CD14-positive monocyte (primary cell): Measurements from ENCODE around the gene PIK3AP1. TPM values are rescaled to one million over a fixed set of nuclear protein-coding genes. Genes with fewer than 3 reads are reported as not detected.

Source experiments
- DNase-seq, 3 donors: peaks; one replicate each; pipeline ENCODE4 v3.0.0-alpha.2; 2011 to 2022
- H2AFZ ChIP-seq: 2 replicates; pipeline ENCODE4 v1.6.0; 2012; ENCODE audit warnings: mild to moderate bottlenecking, low read depth, low read length, inconsistent platforms; ENCODE audit not compliant: insufficient read depth, poor library complexity, severe bottlenecking
- H3K27ac ChIP-seq, 2 donors: 1 replicate in 1 of 2; 2 replicates in 1 of 2; pipeline ENCODE4 v1.5.1; 2012 to 2013; ENCODE audit warnings: low read length in 2 of 2, control low read depth in 1 of 2, inconsistent platforms in 1 of 2, low read depth in 1 of 2, mild to moderate bottlenecking in 1 of 2
- H3K27me3 ChIP-seq, 2 donors: one replicate each; pipeline versions ENCODE4 v1.6.0 to v1.6.1; 2011 to 2013; ENCODE audit warnings: low read length in 2 of 2; ENCODE audit not compliant: control insufficient read depth in 2 of 2, insufficient read depth in 2 of 2
- H3K36me3 ChIP-seq, 2 donors: replicated peaks in 1 of 2; 1 replicate in 1 of 2; 2 replicates in 1 of 2; pipeline versions ENCODE4 v1.5.1 to v1.6.1; 2012 to 2013; ENCODE audit warnings: low read length in 2 of 2, control low read depth in 1 of 2, inconsistent platforms in 1 of 2, mild to moderate bottlenecking in 1 of 2; ENCODE audit not compliant: insufficient read depth in 2 of 2, control insufficient read depth in 1 of 2
- H3K4me1 ChIP-seq, 2 donors: 1 replicate in 1 of 2; 2 replicates in 1 of 2; pipeline versions ENCODE4 v1.5.1 to v1.6.1; 2012 to 2013; ENCODE audit warnings: low read length in 2 of 2, control low read depth in 1 of 2, inconsistent platforms in 1 of 2, mild to moderate bottlenecking in 1 of 2, moderate library complexity in 1 of 2; ENCODE audit not compliant: insufficient read depth in 2 of 2, control insufficient read depth in 1 of 2
- H3K4me2 ChIP-seq: replicated peaks from 2 replicates; pipeline ENCODE3; 2012; ENCODE audit warnings: low read length, moderate library complexity, mild to moderate bottlenecking; ENCODE audit not compliant: poor library complexity, severe bottlenecking; ENCODE audit errors: extremely low read depth
- H3K4me3 ChIP-seq, 3 experiments: fragments of 200-600 bp in 1 of 3; sonication (generic) in 1 of 3; replicated peaks in 1 of 3; 1 replicate in 2 of 3; 2 replicates in 1 of 3; pipeline ENCODE4 v1.5.1; 2011 to 2013; ENCODE audit warnings: low read length in 3 of 3, mild to moderate bottlenecking in 3 of 3, control low read depth in 2 of 3, low read depth in 2 of 3, inconsistent platforms in 1 of 3, moderate library complexity in 1 of 3
- H3K79me2 ChIP-seq: 2 replicates; pipeline ENCODE4 v1.6.0; 2012; ENCODE audit warnings: mild to moderate bottlenecking, control low read depth, inconsistent platforms, low read length, moderate library complexity; ENCODE audit not compliant: insufficient read depth
- H3K9ac ChIP-seq: 2 replicates; pipeline ENCODE4 v1.6.0; 2017; ENCODE audit warnings: low read length, mild to moderate bottlenecking; ENCODE audit not compliant: insufficient read depth, poor library complexity, severe bottlenecking
- H3K9me3 ChIP-seq, 2 donors: replicated peaks in 1 of 2; 1 replicate in 1 of 2; 2 replicates in 1 of 2; pipeline versions ENCODE4 v1.5.1 to v1.6.1; 2012 to 2013; ENCODE audit warnings: low read length in 2 of 2, control low read depth in 1 of 2; ENCODE audit not compliant: control insufficient read depth in 1 of 2, insufficient read depth in 1 of 2
- H4K20me1 ChIP-seq: 2 replicates; pipeline ENCODE4 v1.6.0; 2012; ENCODE audit warnings: mild to moderate bottlenecking, low read length, control low read depth, moderate library complexity; ENCODE audit not compliant: insufficient read depth
- H3K27ac Mint-ChIP-seq, 7 donors: one replicate each; pipeline ENCODE4 v1.8.0; 2020; ENCODE audit warnings: mild to moderate bottlenecking in 7 of 7, mixed read lengths in 7 of 7, moderate library complexity in 6 of 7, inconsistent platforms in 2 of 7
- H3K27me3 Mint-ChIP-seq, 3 donors: one replicate each; pipeline ENCODE4 v1.8.0; 2021 to 2022; ENCODE audit warnings: low read depth in 3 of 3, mild to moderate bottlenecking in 3 of 3, mixed read lengths in 3 of 3, moderate library complexity in 3 of 3, inconsistent platforms in 1 of 3
- H3K36me3 Mint-ChIP-seq, 2 donors: one replicate each; pipeline ENCODE4 v1.8.0; 2020; ENCODE audit warnings: mixed read lengths in 2 of 2, inconsistent platforms in 1 of 2, mild to moderate bottlenecking in 1 of 2
- H3K4me1 Mint-ChIP-seq: one replicate; pipeline ENCODE4 v1.8.0; 2020; ENCODE audit warnings: mild to moderate bottlenecking, mixed read lengths
- H3K4me3 Mint-ChIP-seq, 2 donors: one replicate each; pipeline ENCODE4 v1.8.0; 2020; ENCODE audit warnings: mild to moderate bottlenecking in 2 of 2, mixed read lengths in 2 of 2, moderate library complexity in 1 of 2
- H3K9me3 Mint-ChIP-seq, 7 donors: one replicate each; pipeline ENCODE4 v1.8.0; 2020 to 2022; ENCODE audit warnings: mixed read lengths in 7 of 7, mild to moderate bottlenecking in 6 of 7, moderate library complexity in 6 of 7, inconsistent platforms in 2 of 7
- WGBS: methylation state at CpG from one replicate; pipeline ENCODE4 v1.1.5; 2013; ENCODE audit warnings: missing lambda C conversion rate; ENCODE audit not compliant: insufficient coverage; 5-methylcytosine and 5-hydroxymethylcytosine counted together
- intact Hi-C, 2 donors: fragments of 100-400 bp; cut with micrococcal nuclease; formaldehyde crosslinking; loops; one replicate each; pipeline versions ENCODE4 v1.15.0 to v1.15.1; 2023
- polyA plus RNA-seq, 3 donors: library from polyadenylated mRNA; depleted of rRNA in 1 of 3; unstranded in 2 of 3; stranded (reverse) in 1 of 3; fragments of 300-500 nt in 2 of 3; fragments of >200 nt in 1 of 3; fragmentation: Illumina TruSeq in 2 of 3; gene quantifications; 1 replicate in 2 of 3; 2 replicates in 1 of 3; pipeline ENCODE4 v1.2.3, GENCODE V29; 2012 to 2021
- TF ChIP-seq, protein P1 (sequence below): fragments of 200-600 bp; IDR thresholded peaks from one replicate; pipeline ENCODE4 v1.8.0; 2022; ENCODE audit warnings: antibody characterized with exemption, mild to moderate bottlenecking

PIK3AP1 gene
- polyA plus RNA-seq, 3 donors: 95.5 to 157 (median 112) TPM

DNA sequence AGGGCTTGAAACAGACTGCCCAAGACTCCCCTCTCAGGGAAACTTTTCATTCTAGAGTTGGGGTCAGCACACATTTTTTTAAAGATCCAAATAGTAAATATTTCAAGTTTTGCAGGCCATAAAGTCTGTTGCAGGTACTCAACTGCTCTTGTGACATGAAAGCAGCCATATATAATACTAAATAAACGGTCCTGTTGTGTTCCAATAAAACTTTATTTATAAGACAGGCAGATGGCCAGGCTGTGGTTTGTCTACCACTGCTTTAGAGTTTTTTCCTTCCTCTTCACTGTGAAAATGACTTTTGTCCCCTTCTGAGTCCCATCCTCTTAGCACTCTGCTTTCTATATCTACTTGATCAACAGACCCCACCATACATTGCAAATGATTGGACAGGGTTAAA is 93.0 kb downstream of the PIK3AP1 start:
- Mint-ChIP-seq H3K4me1 (no peaks in the 10 kb centered on the region), H3K27me3 (peaks cover 0 to 2% (median 0%) of the 10 kb centered on the region in 3 donors), H3K27ac (peak overlapping the region in 1 of 7 donors; percentile 46), H3K4me3 (no peak overlapping the region), H3K9me3 (no peaks in the 10 kb centered on the region), H3K36me3 (peaks cover 80 to 95% of the 10 kb centered on the region in 2 donors)
- Histone ChIP-seq H2AFZ (no peak overlapping the region), H3K9me3 (no peaks in the 10 kb centered on the region), H3K27me3 (no peaks in the 10 kb centered on the region), H3K27ac (peak overlapping the region in 1 of 2 donors; percentile 25), H3K4me2 (no peak overlapping the region), H3K4me3 (no peak overlapping the region), H3K9ac (no peak overlapping the region), H4K20me1 (peaks cover 91% of the 10 kb centered on the region), H3K79me2 (peaks cover 16% of the 10 kb centered on the region), H3K36me3 (peaks cover 89 to 99% of the 10 kb centered on the region in 2 donors), H3K4me1 (no peaks in the 10 kb centered on the region)
- DNase-seq: no peak
- no CpG with 5 or more reads among the region's 1 CpG for WGBS
- TF ChIP-seq, protein P1, sequence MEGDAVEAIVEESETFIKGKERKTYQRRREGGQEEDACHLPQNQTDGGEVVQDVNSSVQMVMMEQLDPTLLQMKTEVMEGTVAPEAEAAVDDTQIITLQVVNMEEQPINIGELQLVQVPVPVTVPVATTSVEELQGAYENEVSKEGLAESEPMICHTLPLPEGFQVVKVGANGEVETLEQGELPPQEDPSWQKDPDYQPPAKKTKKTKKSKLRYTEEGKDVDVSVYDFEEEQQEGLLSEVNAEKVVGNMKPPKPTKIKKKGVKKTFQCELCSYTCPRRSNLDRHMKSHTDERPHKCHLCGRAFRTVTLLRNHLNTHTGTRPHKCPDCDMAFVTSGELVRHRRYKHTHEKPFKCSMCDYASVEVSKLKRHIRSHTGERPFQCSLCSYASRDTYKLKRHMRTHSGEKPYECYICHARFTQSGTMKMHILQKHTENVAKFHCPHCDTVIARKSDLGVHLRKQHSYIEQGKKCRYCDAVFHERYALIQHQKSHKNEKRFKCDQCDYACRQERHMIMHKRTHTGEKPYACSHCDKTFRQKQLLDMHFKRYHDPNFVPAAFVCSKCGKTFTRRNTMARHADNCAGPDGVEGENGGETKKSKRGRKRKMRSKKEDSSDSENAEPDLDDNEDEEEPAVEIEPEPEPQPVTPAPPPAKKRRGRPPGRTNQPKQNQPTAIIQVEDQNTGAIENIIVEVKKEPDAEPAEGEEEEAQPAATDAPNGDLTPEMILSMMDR: no peak
- intact Hi-C loops: no loop called here

DNA sequence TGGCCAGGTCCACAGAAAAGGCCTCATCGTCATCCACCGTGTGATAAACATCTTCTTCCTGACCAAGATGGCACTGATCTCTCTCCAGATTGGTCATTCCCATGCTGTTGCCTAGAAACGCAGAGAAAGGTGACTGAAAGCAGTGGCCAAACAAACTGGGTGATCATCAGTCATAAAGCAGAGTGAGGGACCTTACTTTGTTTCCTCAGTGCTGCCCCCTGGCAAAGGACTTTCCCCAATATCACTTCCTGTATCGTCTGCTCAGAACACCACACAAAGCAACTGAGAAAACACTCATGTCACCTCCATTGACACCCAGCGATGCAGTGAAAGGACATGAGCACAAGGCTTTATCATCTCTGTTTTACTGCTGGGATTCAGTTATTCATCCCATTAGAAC is 93.5 kb downstream of the PIK3AP1 start:
- 81% methylated on average over 4 of the region's 5 CpGs for WGBS
- peaks cover 91% of the 10 kb centered on the region for H4K20me1 ChIP-seq
- H3K36me3 ChIP-seq: peaks cover 91 to 99% of the 10 kb centered on the region in 2 donors
- no peak overlapping the region for H3K9ac ChIP-seq
- intact Hi-C loops: no loop called here
- no peaks in the 10 kb centered on the region for H3K27me3 ChIP-seq
- TF ChIP-seq, protein P1: no peak
- H3K27ac Mint-ChIP-seq: peak overlapping the region in 2 of 7 donors; percentile 47 to 72
- H3K4me1 ChIP-seq: no peaks in the 10 kb centered on the region
- H3K36me3 Mint-ChIP-seq: peaks cover 80 to 96% of the 10 kb centered on the region in 2 donors
- H3K4me3 ChIP-seq: no peak overlapping the region
- H2AFZ ChIP-seq: no peak overlapping the region
- H3K27ac ChIP-seq: peak overlapping the region in 1 of 2 donors; percentile 25
- no peaks in the 10 kb centered on the region for H3K9me3 ChIP-seq
- DNase-seq: peak in 1 of 3 donors; percentile 25
- H3K27me3 Mint-ChIP-seq: peaks cover 0 to 2% (median 0%) of the 10 kb centered on the region in 3 donors
- no peak overlapping the region for H3K4me3 Mint-ChIP-seq
- no peaks in the 10 kb centered on the region for H3K4me1 Mint-ChIP-seq
- H3K9me3 Mint-ChIP-seq: no peaks in the 10 kb centered on the region
- H3K79me2 ChIP-seq: peaks cover 14% of the 10 kb centered on the region
- H3K4me2 ChIP-seq: no peak overlapping the region
